D721Med (cell line): ENCODE data around the gene SYNE1.

Source experiments
- DNase-seq: peaks from one replicate; pipeline ENCODE4 v3.0.0; 2011; ENCODE audit warnings: low spot score; ENCODE audit not compliant: insufficient read length
- FAIRE-seq: peaks from 2 replicates; lab custom pipeline; 2011; peaks lifted over from hg19 to GRCh38; lab: Jason Lieb, UNC
- TF ChIP-seq, protein P1 (sequence below): IDR thresholded peaks from 2 replicates; pipeline ENCODE4 v1.5.1; 2012; ENCODE audit warnings: mild to moderate bottlenecking, control low read depth; ENCODE audit not compliant: insufficient read depth; ENCODE audit errors: missing control alignments

Gene SYNE1

DNA sequence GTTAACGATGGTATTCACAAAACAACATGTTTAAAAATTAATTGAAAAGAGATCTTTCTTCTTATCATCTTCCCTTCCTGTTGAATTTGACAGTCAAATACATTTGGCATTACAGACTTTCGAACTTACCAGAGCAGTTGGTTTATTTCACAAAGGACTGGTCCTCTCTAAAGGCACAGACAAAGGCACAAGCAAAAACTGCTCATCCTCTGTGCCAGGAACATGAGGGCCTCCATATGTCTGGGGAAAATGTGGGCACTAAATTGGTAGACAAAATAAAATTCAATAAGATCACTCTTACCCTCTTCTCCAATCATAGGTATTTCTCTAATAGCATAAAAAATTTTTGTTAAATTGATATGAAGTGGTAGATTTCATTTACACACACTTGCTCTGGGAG lies 40.4 kb downstream of the SYNE1 start:
- TF ChIP-seq, protein P1, sequence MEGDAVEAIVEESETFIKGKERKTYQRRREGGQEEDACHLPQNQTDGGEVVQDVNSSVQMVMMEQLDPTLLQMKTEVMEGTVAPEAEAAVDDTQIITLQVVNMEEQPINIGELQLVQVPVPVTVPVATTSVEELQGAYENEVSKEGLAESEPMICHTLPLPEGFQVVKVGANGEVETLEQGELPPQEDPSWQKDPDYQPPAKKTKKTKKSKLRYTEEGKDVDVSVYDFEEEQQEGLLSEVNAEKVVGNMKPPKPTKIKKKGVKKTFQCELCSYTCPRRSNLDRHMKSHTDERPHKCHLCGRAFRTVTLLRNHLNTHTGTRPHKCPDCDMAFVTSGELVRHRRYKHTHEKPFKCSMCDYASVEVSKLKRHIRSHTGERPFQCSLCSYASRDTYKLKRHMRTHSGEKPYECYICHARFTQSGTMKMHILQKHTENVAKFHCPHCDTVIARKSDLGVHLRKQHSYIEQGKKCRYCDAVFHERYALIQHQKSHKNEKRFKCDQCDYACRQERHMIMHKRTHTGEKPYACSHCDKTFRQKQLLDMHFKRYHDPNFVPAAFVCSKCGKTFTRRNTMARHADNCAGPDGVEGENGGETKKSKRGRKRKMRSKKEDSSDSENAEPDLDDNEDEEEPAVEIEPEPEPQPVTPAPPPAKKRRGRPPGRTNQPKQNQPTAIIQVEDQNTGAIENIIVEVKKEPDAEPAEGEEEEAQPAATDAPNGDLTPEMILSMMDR, result no peak
- DNase-seq, result no peak
- no peak for FAIRE-seq

DNA sequence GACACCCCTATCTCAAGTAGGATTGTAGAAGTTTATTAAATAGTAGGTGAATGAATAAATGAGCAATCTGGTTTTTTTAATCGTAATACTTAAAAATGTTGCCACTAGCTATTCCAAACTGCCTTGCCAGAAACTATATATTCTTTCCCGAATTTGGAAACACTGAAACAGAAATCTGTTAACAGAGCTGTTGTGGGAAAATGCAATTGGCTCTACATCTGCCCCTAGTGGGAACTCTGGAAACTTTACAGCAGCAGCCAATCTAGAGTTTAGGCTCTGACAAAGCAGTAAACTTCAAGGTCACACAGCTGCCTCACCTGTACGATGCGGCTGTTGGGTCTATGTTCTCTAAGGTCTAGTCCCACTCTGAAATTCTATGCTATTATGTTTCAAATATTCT lies 41.7 kb downstream of the SYNE1 start:
- TF ChIP-seq, protein P1, result peak; percentile 15
- FAIRE-seq, result no peak
- no peak for DNase-seq

DNA sequence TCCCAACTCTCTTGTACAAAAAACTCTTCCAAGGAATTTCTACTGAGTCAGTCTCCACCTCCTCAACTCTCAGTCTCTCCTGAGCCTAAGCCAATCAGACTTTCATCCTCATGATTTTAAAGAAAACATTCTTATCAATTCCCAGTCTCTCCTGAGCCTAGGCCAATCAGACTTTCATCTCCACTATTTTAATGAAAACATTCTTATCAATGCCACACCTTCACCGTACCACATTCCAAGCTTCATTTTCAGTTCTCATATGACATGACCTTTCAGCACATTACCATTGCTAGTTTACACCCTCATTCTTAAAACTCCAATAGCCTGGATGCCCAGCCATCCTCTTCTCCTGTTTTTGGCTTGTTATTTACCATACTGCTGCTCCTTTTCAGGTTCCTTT lies 42.5 kb downstream of the SYNE1 start:
- TF ChIP-seq, protein P1, result no peak
- FAIRE-seq, result no peak

DNA sequence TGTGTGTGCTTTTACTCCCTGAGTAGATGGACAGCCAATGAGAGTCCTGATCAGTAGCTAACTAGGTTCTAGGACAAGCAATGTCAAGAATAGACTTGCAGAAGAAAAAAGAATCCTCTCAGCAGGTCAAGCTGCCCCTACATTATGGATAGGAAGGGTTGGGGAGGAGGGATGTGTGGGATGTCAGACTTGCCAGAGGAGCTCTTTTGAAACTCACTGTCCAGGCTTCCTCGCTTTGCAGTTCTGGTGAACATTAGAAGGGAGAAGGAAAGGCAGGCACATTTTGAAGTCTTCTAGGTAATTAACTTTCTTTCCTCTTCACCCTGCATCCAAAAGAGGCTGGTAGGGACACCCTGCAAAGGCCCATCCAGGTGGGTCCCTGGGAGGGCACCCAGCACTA lies 48.7 kb downstream of the SYNE1 start:
- FAIRE-seq (no peak), DNase-seq (no peak)
- TF ChIP-seq, protein P1, result no peak

More for the DNA sequence above, 42.5 kb downstream of the SYNE1 start:
- no peak for DNase-seq

DNA sequence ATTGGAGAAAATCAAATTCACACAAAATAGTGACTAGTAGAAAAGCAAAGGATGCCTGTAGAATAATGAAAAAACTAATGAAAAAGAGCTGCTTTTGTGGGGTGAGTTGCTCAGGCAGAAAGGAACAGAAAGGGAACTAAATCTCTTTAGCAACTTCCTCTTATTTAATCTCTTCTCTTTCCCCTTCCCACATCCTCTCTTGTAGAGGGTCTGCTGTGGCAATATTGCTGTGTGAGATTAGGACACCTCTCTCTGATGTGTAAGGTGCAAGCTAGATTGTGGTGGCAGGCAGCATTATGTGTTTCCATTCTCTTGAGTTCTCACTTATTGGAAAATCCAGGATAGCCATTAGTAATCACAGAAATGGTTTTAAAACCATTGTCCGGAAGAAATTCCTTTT lies 49.7 kb downstream of the SYNE1 start:
- DNase-seq, result no peak
- FAIRE-seq, result no peak
- TF ChIP-seq, protein P1, result no peak

DNA sequence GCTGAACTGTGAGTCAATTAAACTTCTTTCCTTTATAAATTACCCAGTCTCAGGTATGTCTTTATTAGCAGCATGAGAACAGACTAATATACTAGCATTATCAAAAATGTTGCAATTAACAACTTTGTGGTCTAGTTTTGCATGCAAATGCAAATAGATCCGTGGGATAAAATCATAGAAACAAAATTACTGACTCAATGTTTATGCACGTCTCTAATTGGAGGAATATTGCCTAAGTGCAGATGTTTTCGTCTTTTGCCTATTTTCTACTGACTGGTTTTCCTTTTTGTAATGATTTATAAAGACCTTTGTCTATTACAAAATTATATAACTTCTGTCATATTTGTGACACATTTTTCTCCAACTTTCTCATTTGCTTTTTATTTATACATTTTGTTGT lies 51.9 kb downstream of the SYNE1 start:
- DNase-seq (no peak), FAIRE-seq (no peak)
- TF ChIP-seq, protein P1, result no peak

DNA sequence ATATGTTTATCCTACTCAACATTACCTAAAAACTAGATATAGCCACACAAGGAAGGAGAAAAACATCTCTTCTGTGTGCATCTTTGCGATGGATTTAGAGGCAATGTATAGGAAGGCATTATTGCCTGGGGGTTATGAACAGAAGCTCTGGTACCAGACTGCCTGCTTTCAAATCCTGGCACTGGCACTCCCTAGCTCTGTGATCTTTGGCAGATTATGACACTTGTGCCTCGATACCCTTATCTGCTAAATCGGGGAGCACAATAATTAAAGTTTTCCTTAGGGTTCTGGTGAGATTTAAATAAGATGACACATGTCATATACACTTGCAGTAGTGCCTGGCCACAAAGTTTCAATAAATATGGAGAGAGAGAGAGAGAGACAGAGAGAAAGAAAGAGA lies 53.3 kb downstream of the SYNE1 start:
- TF ChIP-seq, protein P1, result no peak
- DNase-seq (no peak), FAIRE-seq (no peak)
